Transverse colon (tissue), 3 donors: ENCODE data around the gene RASEF.

Experiments
- CTCF ChIP-seq, 5 experiments: fragments of 200-600 bp in 3 of 5; fragments of 450-650 bp in 2 of 5; sonication (generic) in 3 of 5; IDR thresholded peaks; 1 replicate in 2 of 5; 2 replicates in 3 of 5; pipeline ENCODE4 v1.5.1; 2016 to 2017; ENCODE audit warnings: antibody characterized with exemption in 5 of 5, inconsistent platforms in 3 of 5, mild to moderate bottlenecking in 2 of 5, moderate library complexity in 1 of 5
- POLR2A ChIP-seq: fragments of 450-650 bp; IDR thresholded peaks from one replicate; pipeline ENCODE4 v1.6.1; 2016; ENCODE audit warnings: antibody characterized with exemption, mild to moderate bottlenecking, moderate library complexity

DNA sequence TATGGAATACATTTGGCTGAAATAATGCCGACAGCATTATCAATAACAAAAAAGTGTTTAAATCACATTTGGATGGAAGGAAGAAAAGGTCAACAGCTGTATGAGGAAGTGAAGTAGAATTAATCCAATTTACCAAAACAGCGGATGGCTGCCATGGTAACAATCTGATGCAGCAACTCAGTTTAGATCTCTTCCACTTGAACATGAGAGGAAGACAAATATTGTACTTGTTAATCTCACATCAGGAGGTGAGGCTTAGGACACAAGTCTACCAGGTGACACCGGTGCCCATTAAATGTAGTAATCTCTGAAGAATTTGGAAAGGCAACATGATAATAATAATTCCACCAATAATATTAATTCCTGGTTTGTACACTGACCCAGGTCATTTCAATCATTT, 2.4 kb downstream of the RASEF start:
- TF ChIP-seq CTCF (IDR thresholded peaks at IDR 0.05) (no peak), POLR2A (no peak)
